Measurements from ENCODE around the gene ARHGAP29. TPM values are rescaled to one million over a fixed set of nuclear protein-coding genes. Genes with fewer than 3 reads are reported as not detected.

The ARHGAP29 gene
- total RNA-seq = not detected

GRCh38 chr1:94237291-94238226, at the start of gene ARHGAP29:
Gene ARHGAP29, minus strand, starts transcription at chr1:94237584. Its CDS starts 5,973 bp downstream, at chr1:94231611.
- H3K36me3 Mint-ChIP-seq (ENCODE audit: low read depth) = no peaks in the 10 kb centered on the region
- H3K4me3 Mint-ChIP-seq = peak within 1 kb of the TSS; percentile 47
- H3K27ac Mint-ChIP-seq = no peak within 1 kb of the TSS
- CTCF ChIA-PET = interaction anchor here (1.1 kb wide), 1 partner anchor 20 kb away, joined by 3 read pairs; no protein-coding TSS in a partner anchor
- POLR2A ChIA-PET = interaction anchor here (0.6 kb wide), 1 partner anchor 180 kb away, joined by 3 read pairs; no protein-coding TSS in a partner anchor
- DNase-seq = peak; percentile 54
- peaks cover 77% of the 10 kb centered on the region for H3K27me3 Mint-ChIP-seq
- peaks cover 10% of the 10 kb centered on the region for H3K4me1 Mint-ChIP-seq
- H3K9me3 Mint-ChIP-seq = no peaks in the 10 kb centered on the region

GRCh38 chr1:94286864-94287437, 49.6 kb upstream of the ARHGAP29 start:
- Mint-ChIP-seq H3K27me3 (peaks cover 52% of the 10 kb centered on the region), H3K9me3 (no peaks in the 10 kb centered on the region), H3K36me3 (ENCODE audit: low read depth) (no peaks in the 10 kb centered on the region), H3K4me1 (peaks cover 5% of the 10 kb centered on the region), H3K27ac (no peak overlapping the region), H3K4me3 (no peak overlapping the region)
- DNase-seq = no peak
- ChIA-PET CTCF (no interaction called here), POLR2A (no interaction called here)

DNA sequence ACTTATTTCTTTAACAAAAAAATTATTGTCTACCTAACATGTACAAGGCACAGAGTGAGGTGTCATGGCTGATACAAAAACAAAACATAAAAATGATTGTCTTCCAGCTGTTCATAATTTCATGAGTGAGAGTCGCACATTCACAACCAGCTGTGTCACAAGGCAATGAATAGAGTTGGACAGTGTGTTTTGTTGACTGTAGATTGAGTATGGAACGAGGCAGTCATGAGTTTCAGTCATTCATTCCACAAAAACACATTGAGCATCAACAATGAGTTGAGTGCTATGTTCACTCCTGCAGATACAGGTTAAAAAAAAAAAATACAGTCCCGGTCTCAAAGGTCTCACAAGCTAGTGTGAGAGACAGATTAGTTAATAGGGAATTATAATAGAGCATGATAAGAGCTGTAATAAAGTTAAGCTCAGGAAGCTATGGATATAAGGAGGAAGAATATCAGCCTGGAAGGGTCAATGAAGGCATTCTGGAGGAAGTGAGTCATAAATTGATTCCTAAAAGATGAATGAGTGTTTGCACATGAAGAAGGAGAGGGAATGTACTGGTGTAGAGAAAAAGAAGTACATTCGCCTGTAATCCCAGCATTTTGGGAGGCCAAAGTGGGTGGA, 47.8 kb upstream of the ARHGAP29 start:
- CTCF ChIA-PET = no interaction called here
- H3K4me3 Mint-ChIP-seq = no peak overlapping the region

DNA sequence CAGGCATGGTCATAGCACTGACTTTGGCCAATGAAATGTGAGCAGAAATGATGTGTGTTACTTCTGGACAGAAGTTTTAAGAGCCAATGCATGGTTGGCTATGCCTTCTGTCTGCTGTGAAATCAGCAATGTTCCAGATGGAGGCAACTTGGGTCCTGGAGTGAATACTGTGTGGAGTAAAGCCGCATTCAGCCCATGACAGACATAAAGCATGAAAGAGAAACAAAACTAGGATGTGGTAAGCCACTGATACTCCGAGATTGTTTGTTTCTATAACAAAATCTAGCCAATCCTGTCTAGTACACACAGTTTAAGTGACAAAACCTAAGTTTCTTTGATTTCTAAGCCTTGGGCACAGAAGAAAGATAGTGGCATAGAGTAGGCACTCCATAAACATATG, 47.1 kb upstream of the ARHGAP29 start:
- DNase-seq = no peak
- peaks cover 42% of the 10 kb centered on the region for H3K27me3 Mint-ChIP-seq
- H3K9me3 Mint-ChIP-seq = no peaks in the 10 kb centered on the region
- ChIA-PET CTCF (interaction anchor here (0.6 kb wide), 1 partner anchor 775 kb away, joined by 4 read pairs; no protein-coding TSS in a partner anchor), POLR2A (no interaction called here)
- H3K4me1 Mint-ChIP-seq = peaks cover 5% of the 10 kb centered on the region
- H3K36me3 Mint-ChIP-seq (ENCODE audit: low read depth) = no peaks in the 10 kb centered on the region
- H3K27ac Mint-ChIP-seq = no peak overlapping the region
- no peak overlapping the region for H3K4me3 Mint-ChIP-seq

More for the DNA sequence above, 47.8 kb upstream of the ARHGAP29 start:
- H3K4me1 Mint-ChIP-seq = peaks cover 5% of the 10 kb centered on the region
- no peak overlapping the region for H3K27ac Mint-ChIP-seq
- H3K36me3 Mint-ChIP-seq (ENCODE audit: low read depth) = no peaks in the 10 kb centered on the region
- no peaks in the 10 kb centered on the region for H3K9me3 Mint-ChIP-seq
- no peak for DNase-seq
- POLR2A ChIA-PET = no interaction called here
- H3K27me3 Mint-ChIP-seq = peaks cover 45% of the 10 kb centered on the region

DNA sequence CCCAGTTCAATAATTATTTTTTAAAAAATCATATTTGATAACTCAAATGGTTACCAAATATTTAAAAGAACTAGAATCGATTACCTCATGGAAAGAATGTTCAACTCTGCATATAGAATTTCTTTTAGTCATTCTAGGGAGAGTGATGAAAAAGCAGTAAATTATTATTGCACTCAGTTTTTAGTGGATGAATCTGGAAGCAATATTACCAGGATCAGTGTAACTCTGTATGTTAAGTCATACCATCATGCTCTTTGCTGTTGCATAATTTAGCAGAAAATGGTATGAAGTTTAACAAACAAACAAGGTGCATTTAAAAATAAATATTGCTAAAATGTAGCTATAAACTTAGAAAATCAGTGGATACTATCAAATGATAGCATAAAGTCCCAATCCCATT, 46.1 kb upstream of the ARHGAP29 start:
- Mint-ChIP-seq H3K4me1 (peaks cover 5% of the 10 kb centered on the region), H3K27me3 (peaks cover 36% of the 10 kb centered on the region), H3K36me3 (ENCODE audit: low read depth) (no peaks in the 10 kb centered on the region), H3K27ac (no peak overlapping the region), H3K4me3 (no peak overlapping the region), H3K9me3 (no peaks in the 10 kb centered on the region)
- ChIA-PET POLR2A (no interaction called here), CTCF (no interaction called here)
- DNase-seq = no peak

DNA sequence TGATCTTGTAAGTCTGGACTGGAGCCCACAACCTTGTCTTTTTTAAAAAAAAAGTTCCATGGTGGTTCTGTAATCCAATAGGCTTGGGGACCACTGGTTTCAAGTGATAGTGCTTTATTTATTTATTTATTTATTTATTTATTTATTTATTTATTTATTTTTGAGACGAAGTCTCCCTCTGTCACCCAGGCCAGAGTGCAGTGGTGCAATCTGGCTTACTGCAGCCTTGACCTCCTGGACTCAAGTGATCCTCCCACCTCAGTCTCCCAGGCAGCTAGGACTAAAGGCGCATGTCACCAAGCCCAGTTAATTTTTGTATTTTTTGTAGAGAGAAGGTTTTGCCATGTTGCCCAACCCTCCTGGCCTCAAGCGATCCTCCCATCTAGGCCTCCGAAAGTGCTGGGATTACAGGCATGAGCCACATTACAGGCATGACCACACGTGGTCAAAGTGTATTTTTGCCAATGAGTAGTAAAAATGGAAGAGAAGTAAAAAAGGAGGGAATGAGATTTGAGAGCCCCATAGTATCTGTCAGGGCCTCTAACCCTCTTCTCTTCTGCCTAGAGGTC, 44.8 kb upstream of the ARHGAP29 start:
- H3K27ac Mint-ChIP-seq = no peak overlapping the region
- H3K4me3 Mint-ChIP-seq = no peak overlapping the region
- no peaks in the 10 kb centered on the region for H3K9me3 Mint-ChIP-seq
- POLR2A ChIA-PET = no interaction called here
- H3K36me3 Mint-ChIP-seq (ENCODE audit: low read depth) = no peaks in the 10 kb centered on the region
- no peak for DNase-seq
- H3K4me1 Mint-ChIP-seq = peaks cover 5% of the 10 kb centered on the region
- CTCF ChIA-PET = interaction anchor here (0.7 kb wide), 1 partner anchor 177 kb away, joined by 3 read pairs; no protein-coding TSS in a partner anchor
- peaks cover 29% of the 10 kb centered on the region for H3K27me3 Mint-ChIP-seq

DNA sequence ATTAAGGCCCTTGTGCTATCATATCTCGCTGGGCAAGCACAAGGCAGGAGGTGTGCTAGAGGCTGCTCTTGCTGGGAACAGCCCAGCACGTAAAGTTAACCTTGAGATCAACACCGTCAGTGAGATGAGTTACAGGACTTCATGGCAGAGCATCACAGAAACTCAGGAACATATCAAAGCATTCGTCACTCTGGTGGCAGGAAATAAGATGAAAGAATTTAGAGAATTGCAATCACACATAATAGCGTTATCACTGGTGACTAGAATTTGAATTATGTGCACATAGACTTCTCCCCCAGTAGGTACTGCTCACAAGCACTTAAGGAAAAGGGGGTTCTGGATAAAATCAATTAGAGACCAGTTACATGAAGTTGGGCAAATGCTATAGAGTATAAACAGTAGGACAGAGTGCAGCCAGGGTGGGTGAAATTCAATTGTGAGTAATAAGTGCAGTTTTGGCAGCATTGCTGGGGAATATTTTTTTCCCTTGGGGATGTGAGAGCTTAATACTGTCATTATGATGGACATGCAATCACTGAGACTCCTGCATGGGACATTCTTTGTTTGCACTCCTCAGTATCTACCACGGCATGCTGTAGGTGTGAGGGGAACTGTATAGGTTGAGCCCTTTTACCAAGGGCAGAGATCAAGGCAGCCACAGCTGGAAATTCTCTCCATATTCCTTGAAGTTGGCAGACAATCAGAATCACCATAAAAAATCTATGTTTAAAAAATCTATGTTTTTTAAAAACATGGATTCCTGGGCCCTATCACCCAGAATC, 44.2 kb upstream of the ARHGAP29 start:
- H3K4me3 Mint-ChIP-seq = no peak overlapping the region
- ChIA-PET POLR2A (no interaction called here), CTCF (no interaction called here)
- no peak for DNase-seq
- H3K9me3 Mint-ChIP-seq = no peaks in the 10 kb centered on the region
- peaks cover 25% of the 10 kb centered on the region for H3K27me3 Mint-ChIP-seq
- no peaks in the 10 kb centered on the region for H3K36me3 Mint-ChIP-seq (ENCODE audit: low read depth)
- H3K27ac Mint-ChIP-seq = no peak overlapping the region
- peaks cover 5% of the 10 kb centered on the region for H3K4me1 Mint-ChIP-seq

DNA sequence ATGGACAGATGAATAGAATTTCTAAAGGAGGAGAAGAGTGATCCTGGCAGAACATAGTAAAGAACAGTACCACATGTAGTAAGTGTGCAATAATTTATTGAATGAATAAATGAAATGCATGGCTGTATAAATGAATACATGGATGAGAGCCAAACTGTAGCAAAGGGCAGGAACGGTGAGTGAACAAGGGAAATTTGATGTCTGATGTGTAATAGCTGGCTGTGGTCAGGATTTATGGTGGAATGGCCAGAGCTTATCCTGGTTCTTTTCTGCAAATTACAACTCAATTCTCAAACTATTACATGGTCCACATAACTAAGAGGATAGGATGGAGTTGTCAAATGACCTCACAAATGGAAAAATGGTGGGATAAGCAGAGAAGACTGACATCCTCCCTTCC, 43.2 kb upstream of the ARHGAP29 start:
- Mint-ChIP-seq H3K9me3 (no peaks in the 10 kb centered on the region), H3K27me3 (peaks cover 24% of the 10 kb centered on the region), H3K4me3 (no peak overlapping the region), H3K36me3 (ENCODE audit: low read depth) (no peaks in the 10 kb centered on the region), H3K27ac (no peak overlapping the region), H3K4me1 (peaks cover 5% of the 10 kb centered on the region)
- DNase-seq = no peak
- ChIA-PET CTCF (no interaction called here), POLR2A (no interaction called here)

GRCh38 chr1:94279462-94279861, 42.1 kb upstream of the ARHGAP29 start:
- Mint-ChIP-seq H3K4me1 (peaks cover 2% of the 10 kb centered on the region), H3K36me3 (ENCODE audit: low read depth) (no peaks in the 10 kb centered on the region), H3K9me3 (no peaks in the 10 kb centered on the region), H3K27me3 (peaks cover 21% of the 10 kb centered on the region), H3K27ac (no peak overlapping the region), H3K4me3 (no peak overlapping the region)
- CTCF ChIA-PET = no interaction called here
- POLR2A ChIA-PET = no interaction called here
- no peak for DNase-seq

DNA sequence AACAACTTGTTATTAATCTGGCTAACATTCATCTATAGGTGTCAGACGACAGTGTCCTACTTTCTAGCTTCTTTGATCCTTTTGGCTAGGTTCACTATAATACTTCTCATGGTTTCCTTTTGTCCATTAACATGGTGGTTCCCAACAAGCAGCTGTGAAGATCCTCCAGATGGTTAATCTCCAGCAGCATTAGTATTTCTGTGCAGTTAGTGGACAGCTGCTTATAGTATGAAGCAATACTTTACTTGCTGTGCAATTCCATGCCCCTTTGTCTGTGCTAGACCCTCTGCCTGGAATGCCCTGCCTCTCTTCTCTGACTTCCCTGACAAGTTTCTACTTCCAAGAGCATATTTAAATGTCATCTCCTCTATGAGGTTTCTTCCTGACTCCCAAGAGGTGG, 41.7 kb upstream of the ARHGAP29 start:
- Mint-ChIP-seq H3K27ac (no peak overlapping the region), H3K4me3 (no peak overlapping the region), H3K4me1 (no peaks in the 10 kb centered on the region), H3K36me3 (ENCODE audit: low read depth) (no peaks in the 10 kb centered on the region), H3K9me3 (no peaks in the 10 kb centered on the region), H3K27me3 (peaks cover 18% of the 10 kb centered on the region)
- CTCF ChIA-PET = no interaction called here
- no peak for DNase-seq
- POLR2A ChIA-PET = no interaction called here

GRCh38 chr1:94276988-94277434, 39.6 kb upstream of the ARHGAP29 start:
- no peak for DNase-seq
- CTCF ChIA-PET = no interaction called here
- Mint-ChIP-seq H3K27ac (no peak overlapping the region), H3K9me3 (no peaks in the 10 kb centered on the region), H3K36me3 (ENCODE audit: low read depth) (no peaks in the 10 kb centered on the region), H3K4me1 (no peaks in the 10 kb centered on the region), H3K27me3 (peaks cover 9% of the 10 kb centered on the region), H3K4me3 (no peak overlapping the region)
- POLR2A ChIA-PET = no interaction called here

- Mint-ChIP-seq H3K4me1 (no peaks in the 10 kb centered on the region), H3K27ac (no peak overlapping the region), H3K9me3 (no peaks in the 10 kb centered on the region), H3K36me3 (ENCODE audit: low read depth) (no peaks in the 10 kb centered on the region), H3K27me3 (peaks cover 6% of the 10 kb centered on the region), H3K4me3 (no peak overlapping the region)
- CTCF ChIA-PET = no interaction called here
- POLR2A ChIA-PET = no interaction called here
- no peak for DNase-seq
Observed at GRCh38 chr1:94275083-94275482, 37.7 kb upstream of the ARHGAP29 start.
